IPS-18a (cell line): Measurements from ENCODE around the gene SPAG16.

Source experiments
- H3K27ac ChIP-seq: one replicate; pipeline ENCODE4 v1.5.1; 2013; ENCODE audit warnings: low read length
- H3K27me3 ChIP-seq: one replicate; pipeline ENCODE4 v1.6.1; 2013; ENCODE audit warnings: mild to moderate bottlenecking, low read length; ENCODE audit not compliant: control insufficient read depth, insufficient read depth
- H3K36me3 ChIP-seq: one replicate; pipeline ENCODE4 v1.6.1; 2013; ENCODE audit warnings: low read depth, low read length; ENCODE audit not compliant: control insufficient read depth
- H3K4me1 ChIP-seq: one replicate; pipeline ENCODE4 v1.6.1; 2013; ENCODE audit warnings: low read depth, low read length; ENCODE audit not compliant: control insufficient read depth
- H3K4me3 ChIP-seq: one replicate; pipeline ENCODE4 v1.5.1; 2013; ENCODE audit warnings: low read length
- H3K9ac ChIP-seq: one replicate; pipeline ENCODE4 v1.6.1; 2013; ENCODE audit warnings: mild to moderate bottlenecking, low read length, moderate library complexity
- H3K9me3 ChIP-seq: one replicate; pipeline ENCODE4 v1.6.1; 2013; ENCODE audit warnings: low read depth, low read length; ENCODE audit not compliant: control insufficient read depth

The SPAG16 gene

DNA sequence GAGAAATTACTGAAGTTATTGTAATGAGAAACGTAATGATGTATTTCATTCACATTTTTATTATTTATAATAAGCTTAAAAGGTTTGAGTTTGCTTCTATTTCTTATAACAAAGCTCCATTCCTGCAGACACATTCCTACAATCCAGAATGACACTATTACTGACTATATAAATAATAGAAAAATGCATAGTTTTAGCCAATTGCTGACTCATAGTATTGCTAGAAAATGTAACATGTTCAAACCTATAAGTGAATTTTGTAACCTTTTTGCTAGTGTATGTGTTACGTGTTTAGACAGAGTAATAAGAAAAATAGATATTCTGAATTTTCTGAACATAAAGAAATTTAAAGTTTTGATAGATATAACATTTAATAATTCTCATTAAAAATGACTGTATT, 1117.3 kb downstream of the SPAG16 start:
- Histone ChIP-seq H3K4me3 (no peak overlapping the region), H3K27me3 (no peaks in the 10 kb centered on the region), H3K36me3 (no peaks in the 10 kb centered on the region), H3K9me3 (no peaks in the 10 kb centered on the region), H3K4me1 (no peaks in the 10 kb centered on the region), H3K9ac (no peak overlapping the region), H3K27ac (no peak overlapping the region)

DNA sequence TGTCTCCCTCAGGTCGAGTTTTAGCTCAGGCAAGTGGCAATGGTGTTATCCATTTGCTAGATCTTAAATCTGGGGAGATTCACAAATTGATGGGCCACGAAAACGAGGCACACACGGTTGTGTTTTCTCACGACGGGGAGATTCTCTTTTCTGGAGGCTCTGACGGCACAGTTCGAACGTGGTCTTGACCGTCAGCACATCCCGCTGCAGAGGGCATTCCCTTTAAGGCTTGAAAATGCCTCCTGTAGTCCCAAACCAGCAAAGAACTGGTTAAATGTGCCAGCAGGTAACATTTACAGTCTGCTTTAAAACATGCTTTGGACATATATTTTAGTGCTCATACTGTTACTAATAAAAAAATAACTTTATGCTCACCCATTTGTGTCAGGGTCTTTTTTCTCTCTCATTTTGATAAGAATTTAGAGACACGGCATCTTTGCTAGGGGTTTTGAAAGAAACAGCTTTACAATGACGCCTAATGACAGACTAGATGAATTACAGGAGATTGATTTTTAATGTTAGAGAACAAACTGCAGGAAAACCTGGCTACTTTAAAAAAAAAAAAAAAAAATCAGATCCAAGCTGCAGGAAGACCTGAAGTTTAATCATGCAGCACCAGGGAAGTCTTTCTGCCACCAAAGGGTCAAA, 1126.0 kb downstream of the SPAG16 start:
- no peaks in the 10 kb centered on the region for H3K4me1 ChIP-seq
- H3K9ac ChIP-seq, result no peak overlapping the region
- no peaks in the 10 kb centered on the region for H3K36me3 ChIP-seq
- H3K27ac ChIP-seq, result no peak overlapping the region
- peaks cover 7% of the 10 kb centered on the region for H3K27me3 ChIP-seq
- H3K4me3 ChIP-seq, result peak overlapping the region; percentile 36
- H3K9me3 ChIP-seq, result no peaks in the 10 kb centered on the region

DNA sequence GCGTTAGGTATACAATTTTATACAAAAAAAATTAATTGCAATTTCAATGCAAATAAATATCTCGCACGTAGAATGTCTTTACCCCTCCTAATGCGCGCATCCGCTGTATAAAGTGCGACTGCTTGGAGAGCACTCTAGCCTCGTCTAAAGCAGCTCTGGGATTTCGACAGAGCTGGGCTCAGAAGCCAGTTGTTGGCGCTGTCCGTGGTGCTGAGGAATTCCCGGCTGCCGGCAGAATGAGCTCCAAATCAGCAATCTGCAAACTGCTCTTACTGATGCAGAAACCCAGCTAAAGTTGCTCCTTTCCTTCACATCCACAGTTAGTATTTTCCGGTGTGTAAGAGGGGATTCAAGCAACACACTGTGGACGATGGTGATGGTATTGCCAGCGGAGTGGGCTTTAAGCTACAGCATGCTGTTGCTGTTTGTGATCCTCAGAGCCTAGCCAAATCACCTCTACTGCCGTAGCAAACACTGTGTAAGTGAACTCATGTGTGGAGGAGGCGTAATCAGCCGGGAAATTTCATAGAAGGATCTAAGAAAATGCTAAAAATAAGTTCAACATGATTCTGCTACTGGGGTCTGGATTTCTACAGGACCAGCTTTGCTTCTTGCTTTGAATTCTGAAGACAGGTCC, 1126.8 kb downstream of the SPAG16 start, which contains the start of gene VWC2L:
VWC2L (plus strand) TSS at position 137 of the 637 bp plus-strand sequence. CDS start 3,140 bp downstream, outside the sequence.
- Histone ChIP-seq H3K36me3 (no peaks in the 10 kb centered on the region), H3K27me3 (peaks cover 7% of the 10 kb centered on the region), H3K4me3 (peak within 1 kb of the TSS; percentile 36), H3K9me3 (no peaks in the 10 kb centered on the region), H3K9ac (no peak within 1 kb of the TSS), H3K4me1 (no peaks in the 10 kb centered on the region), H3K27ac (no peak within 1 kb of the TSS)

DNA sequence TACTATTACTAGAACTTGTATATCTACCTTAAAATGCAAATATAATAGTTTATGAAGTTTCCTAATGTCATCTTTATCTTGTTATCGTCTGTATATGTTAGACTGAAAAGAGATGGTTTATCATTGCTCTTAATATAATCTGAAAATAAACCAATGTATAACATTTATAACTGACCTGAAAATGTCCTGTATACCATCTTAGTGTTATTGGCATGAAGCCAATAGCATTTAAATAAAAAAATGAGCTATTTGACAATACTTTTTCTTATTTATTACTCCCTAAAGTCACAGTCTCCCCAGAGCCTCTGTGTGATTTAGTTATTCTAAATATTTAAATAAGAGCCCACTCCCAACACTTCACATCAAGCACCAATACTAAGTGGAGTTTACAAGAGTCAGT, 1128.4 kb downstream of the SPAG16 start:
- Histone ChIP-seq H3K4me3 (no peak overlapping the region), H3K4me1 (no peaks in the 10 kb centered on the region), H3K9ac (no peak overlapping the region), H3K27ac (no peak overlapping the region), H3K27me3 (peaks cover 7% of the 10 kb centered on the region), H3K36me3 (no peaks in the 10 kb centered on the region), H3K9me3 (no peaks in the 10 kb centered on the region)

DNA sequence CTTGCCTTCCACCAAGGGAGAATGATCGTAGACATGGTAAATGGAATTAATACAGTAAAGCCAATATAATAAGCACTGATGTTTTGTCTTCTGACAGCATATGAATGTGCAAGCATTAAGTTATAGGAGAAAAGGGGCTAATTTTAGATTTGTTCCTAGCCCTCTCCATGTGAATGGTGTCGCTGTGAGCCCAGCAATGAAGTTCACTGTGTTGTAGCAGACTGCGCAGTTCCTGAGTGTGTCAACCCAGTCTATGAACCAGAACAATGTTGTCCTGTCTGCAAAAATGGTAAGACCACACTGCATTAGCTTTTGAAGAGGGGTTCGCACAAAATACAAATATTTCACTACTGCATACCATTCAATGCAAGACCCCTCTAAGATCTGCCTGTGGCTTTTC, 1152.2 kb downstream of the SPAG16 start:
- Histone ChIP-seq H3K9ac (no peak overlapping the region), H3K27me3 (no peaks in the 10 kb centered on the region)

DNA sequence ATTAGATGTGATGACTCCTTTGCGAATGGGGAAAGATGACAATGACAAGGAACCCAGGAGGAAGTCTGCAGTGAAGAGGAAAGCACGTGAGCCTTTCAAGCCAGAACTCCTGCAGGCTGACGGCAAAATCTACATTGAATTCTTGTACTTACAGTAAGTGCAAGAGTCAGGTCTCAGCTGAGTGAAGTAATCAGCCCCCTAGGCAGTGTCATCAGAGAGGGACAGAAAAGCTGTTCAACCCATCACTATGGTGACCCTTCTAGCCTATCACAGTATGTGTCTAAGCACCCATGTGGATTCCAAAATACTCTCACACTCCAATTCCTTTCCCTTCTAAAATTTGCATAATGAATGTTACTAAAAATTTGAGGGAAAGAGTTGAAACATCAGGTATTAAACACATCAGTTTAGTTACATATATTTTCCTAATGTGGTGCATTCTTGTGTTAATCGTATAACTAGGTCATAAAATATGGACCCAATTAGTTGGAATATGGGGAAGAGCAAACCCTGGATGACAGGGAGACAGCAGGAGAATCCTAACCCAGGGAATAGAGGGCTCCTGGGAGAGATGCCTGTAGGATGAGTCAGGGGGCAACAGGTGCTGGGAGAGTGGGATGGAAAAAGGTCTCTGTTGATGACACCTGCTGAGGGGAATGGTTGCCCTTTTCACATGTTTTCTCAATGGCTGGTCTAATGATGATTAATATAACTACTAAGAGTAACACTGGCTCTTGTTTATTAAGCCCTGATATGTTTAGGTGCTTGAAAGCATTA, 1166.0 kb downstream of the SPAG16 start:
- Histone ChIP-seq H3K27me3 (no peaks in the 10 kb centered on the region), H3K36me3 (no peaks in the 10 kb centered on the region), H3K27ac (no peak overlapping the region), H3K9me3 (no peaks in the 10 kb centered on the region), H3K4me1 (no peaks in the 10 kb centered on the region), H3K4me3 (no peak overlapping the region), H3K9ac (no peak overlapping the region)

More for the DNA sequence above, 1152.2 kb downstream of the SPAG16 start:
- Histone ChIP-seq H3K4me1 (no peaks in the 10 kb centered on the region), H3K9me3 (no peaks in the 10 kb centered on the region), H3K27ac (no peak overlapping the region), H3K4me3 (no peak overlapping the region), H3K36me3 (no peaks in the 10 kb centered on the region)

DNA sequence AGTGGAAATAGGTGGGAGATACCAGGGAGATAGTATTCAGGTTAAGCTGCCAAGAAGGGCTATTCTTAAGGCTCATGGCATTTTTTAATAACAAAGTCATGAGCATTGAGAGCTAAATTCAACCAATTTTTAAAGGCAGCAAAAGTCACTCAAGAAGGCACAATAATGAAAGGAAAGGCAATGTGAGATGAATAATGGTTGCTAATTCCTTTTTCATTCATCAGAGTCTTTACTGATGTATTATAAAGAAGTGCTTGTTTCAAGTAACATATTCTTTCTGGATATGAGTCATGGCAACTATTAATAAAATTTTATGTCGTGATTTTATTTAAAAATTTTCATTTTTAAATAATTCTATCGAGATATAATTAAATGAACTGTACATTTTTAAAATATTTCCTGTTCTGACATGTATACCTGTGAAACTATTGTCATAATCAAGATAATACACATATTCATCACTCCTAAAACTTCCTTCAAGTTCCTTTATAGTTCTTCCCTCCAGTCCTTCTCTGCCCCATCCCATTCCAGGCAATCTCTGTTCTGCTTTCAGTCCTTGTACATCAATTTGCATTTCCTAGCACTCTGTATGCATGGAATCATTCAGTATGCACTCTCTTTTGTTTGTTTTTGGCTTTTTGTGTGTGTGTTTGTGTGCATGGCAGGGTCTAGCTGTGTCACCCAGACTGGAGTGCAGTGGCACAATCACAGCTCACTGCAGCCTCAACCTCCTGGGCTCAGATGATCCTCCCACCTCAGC, 1167.4 kb downstream of the SPAG16 start:
- H3K9me3 ChIP-seq, result no peaks in the 10 kb centered on the region
- H3K9ac ChIP-seq, result no peak overlapping the region
- H3K36me3 ChIP-seq, result no peaks in the 10 kb centered on the region
- H3K27ac ChIP-seq, result no peak overlapping the region
- no peak overlapping the region for H3K4me3 ChIP-seq
- no peaks in the 10 kb centered on the region for H3K27me3 ChIP-seq
- H3K4me1 ChIP-seq, result no peaks in the 10 kb centered on the region
